Naive thymus-derived CD8-positive, alpha-beta T cell (primary cell): Measurements from ENCODE around the gene GPR6. TPM values are rescaled to one million over a fixed set of nuclear protein-coding genes. Genes with fewer than 3 reads are reported as not detected.

Source experiments
- ATAC-seq, 2 donors: fragments of 150-1000 bp; cut with Tn5 transposase in 1 of 2; sonication (Bioruptor Pico), chemical (Tn5 transposase) in 1 of 2; 1 replicate in 1 of 2; 2 replicates in 1 of 2; pipeline ENCODE4 v1.10.0; 2021; ENCODE audit warnings: mild to moderate bottlenecking in 2 of 2, moderate library complexity in 2 of 2
- POLR2A ChIA-PET: fragments of 350-600 bp; sonication (Branson Sonifier 250); formaldehyde crosslinking; loops from one replicate; lab custom pipeline; 2021; ENCODE audit warnings: antibody characterized with exemption; lab: Charles Lee
- DNase-seq, 10 donors: peaks; one replicate each; pipeline versions ENCODE4 v3.0.0 to v3.0.0-alpha.2; 2020 to 2022
- H3K27ac Mint-ChIP-seq, 10 donors: one replicate each; pipeline ENCODE4 v1.8.0; 2020 to 2022; ENCODE audit warnings: mild to moderate bottlenecking in 10 of 10, mixed read lengths in 10 of 10, moderate library complexity in 4 of 10, inconsistent platforms in 1 of 10
- H3K27me3 Mint-ChIP-seq, 5 donors: one replicate each; pipeline ENCODE4 v1.8.0; 2021 to 2022; ENCODE audit warnings: mixed read lengths in 5 of 5
- H3K36me3 Mint-ChIP-seq, 3 donors: one replicate each; pipeline ENCODE4 v1.8.0; 2020 to 2022; ENCODE audit warnings: mixed read lengths in 3 of 3, mild to moderate bottlenecking in 2 of 3, inconsistent platforms in 1 of 3
- H3K4me1 Mint-ChIP-seq, 4 donors: one replicate each; pipeline ENCODE4 v1.8.0; 2021 to 2022; ENCODE audit warnings: mixed read lengths in 4 of 4
- H3K4me3 Mint-ChIP-seq, 10 donors: one replicate each; pipeline ENCODE4 v1.8.0; 2020 to 2022; ENCODE audit warnings: mild to moderate bottlenecking in 10 of 10, mixed read lengths in 10 of 10, moderate library complexity in 6 of 10, inconsistent platforms in 1 of 10
- H3K9me3 Mint-ChIP-seq, 9 donors: one replicate each; pipeline ENCODE4 v1.8.0; 2020 to 2022; ENCODE audit warnings: mixed read lengths in 9 of 9, mild to moderate bottlenecking in 3 of 9, inconsistent platforms in 1 of 9, moderate library complexity in 1 of 9
- polyA plus RNA-seq, 3 donors: library from polyadenylated mRNA; unstranded; fragments of 300-500 nt; fragmentation: Illumina TruSeq; gene quantifications; one replicate each; pipeline ENCODE4 v1.2.3, GENCODE V29; 2021
- total RNA-seq, 8 experiments: library from RNA in 2 of 8; stranded (reverse) in 2 of 8; gene quantifications; one replicate each; pipeline ENCODE4 v1.2.3 and lab custom pipeline; 2021 to 2026

The GPR6 gene
- total and polyA plus RNA-seq, 5 experiments from 2014 or later, result not detected

DNA sequence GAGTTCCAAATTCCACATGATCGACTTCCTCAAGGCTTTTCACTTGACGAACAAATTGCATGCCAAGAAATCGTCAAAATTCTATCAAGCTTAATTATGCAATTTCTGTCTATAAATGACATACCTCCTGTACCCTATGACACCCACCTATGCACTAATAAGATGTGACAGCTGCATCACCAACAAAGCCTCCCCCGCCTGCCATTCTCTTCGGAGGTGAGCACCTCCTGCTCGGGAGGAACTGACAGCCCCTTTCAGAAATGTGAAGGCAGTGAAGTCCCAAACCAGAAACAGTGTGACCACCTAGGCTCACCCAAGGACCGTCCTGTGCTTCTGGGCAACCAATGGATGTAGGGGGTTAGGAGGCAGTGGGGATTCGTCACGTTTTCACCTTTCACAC is 37.1 kb downstream of the GPR6 start:
- DNase-seq, result no peak
- Mint-ChIP-seq H3K27me3 (peaks cover 0 to 5% (median 0%) of the 10 kb centered on the region in 5 donors), H3K27ac (no peak overlapping the region), H3K4me3 (no peak overlapping the region), H3K9me3 (peaks cover 0 to 15% (median 0%) of the 10 kb centered on the region in 9 donors), H3K36me3 (no peaks in the 10 kb centered on the region), H3K4me1 (peaks cover 6 to 18% (median 12%) of the 10 kb centered on the region in 4 donors)
- POLR2A ChIA-PET, result no interaction called here
- ATAC-seq, result no peak

DNA sequence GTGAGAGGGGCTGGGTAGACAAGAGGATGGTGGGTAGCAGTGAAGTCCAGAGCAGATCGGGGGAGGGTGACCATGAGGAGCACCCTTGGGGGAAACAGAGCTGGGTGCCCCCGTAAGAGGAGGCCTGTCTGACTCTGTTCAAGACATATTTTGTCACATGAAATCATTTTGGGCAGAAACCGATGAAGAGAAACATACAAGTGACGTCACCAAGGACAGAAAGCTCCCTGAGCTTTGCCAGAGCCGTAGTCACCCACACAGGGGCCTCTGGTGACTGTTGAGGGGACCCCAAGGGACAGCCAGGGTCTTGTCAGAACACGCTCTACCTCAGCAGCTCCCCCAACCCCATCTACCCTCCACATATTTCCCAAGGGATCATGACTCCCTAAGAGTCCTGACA is 39.2 kb downstream of the GPR6 start:
- Mint-ChIP-seq H3K36me3 (no peaks in the 10 kb centered on the region), H3K4me1 (peaks cover 16 to 35% (median 28%) of the 10 kb centered on the region in 4 donors), H3K27ac (no peak overlapping the region), H3K27me3 (no peaks in the 10 kb centered on the region), H3K9me3 (peaks cover 0 to 3% (median 0%) of the 10 kb centered on the region in 9 donors), H3K4me3 (no peak overlapping the region)
- DNase-seq (no peak), ATAC-seq (no peak)
- POLR2A ChIA-PET, result no interaction called here

DNA sequence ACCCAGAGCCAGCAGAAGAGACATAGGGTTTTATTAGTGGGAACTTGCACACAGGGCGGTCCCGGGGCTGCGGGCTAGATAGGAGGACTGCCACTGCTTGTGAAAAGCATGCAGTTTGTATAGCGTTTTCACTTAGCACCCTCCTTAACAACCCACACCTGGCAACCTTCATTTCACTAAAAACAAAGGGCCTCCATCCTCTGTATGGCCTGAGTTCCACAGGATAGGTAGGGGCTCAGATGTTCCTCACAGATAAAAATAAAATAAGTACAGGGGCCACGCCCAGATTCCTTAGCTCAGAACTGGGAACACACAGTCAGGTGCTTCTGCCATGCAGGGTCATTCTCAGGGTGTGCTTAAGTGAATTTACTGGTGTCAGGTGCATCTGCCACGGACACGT is 39.8 kb downstream of the GPR6 start:
- peak overlapping the region in 1 of 10 donors; percentile 49 for H3K27ac Mint-ChIP-seq
- H3K9me3 Mint-ChIP-seq, result no peaks in the 10 kb centered on the region
- no peak for DNase-seq
- no peak overlapping the region for H3K4me3 Mint-ChIP-seq
- POLR2A ChIA-PET, result no interaction called here
- H3K27me3 Mint-ChIP-seq, result no peaks in the 10 kb centered on the region
- H3K4me1 Mint-ChIP-seq, result peaks cover 16 to 35% (median 27%) of the 10 kb centered on the region in 4 donors
- no peaks in the 10 kb centered on the region for H3K36me3 Mint-ChIP-seq
- ATAC-seq, result no peak

DNA sequence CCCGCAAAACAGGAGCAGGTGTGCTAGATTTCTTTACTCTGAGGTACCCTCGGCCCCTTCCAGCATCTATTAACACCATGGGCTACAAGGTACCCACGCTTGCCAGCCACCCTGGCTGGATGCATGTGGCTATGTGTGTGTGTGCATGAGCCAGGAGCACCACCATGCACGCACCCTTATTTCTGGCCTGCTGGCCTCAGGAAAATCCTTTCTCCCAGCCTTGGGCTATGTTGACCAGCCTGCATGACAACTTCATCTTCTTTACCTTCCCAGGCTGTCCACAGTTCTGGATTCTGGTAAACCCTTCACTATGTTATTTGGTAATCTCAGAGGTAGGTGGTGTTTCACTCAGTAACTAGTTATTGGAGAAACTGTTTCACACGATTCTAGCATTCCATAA is 40.4 kb downstream of the GPR6 start:
- POLR2A ChIA-PET, result no interaction called here
- Mint-ChIP-seq H3K4me1 (peaks cover 14 to 32% (median 26%) of the 10 kb centered on the region in 4 donors), H3K36me3 (no peaks in the 10 kb centered on the region), H3K27me3 (no peaks in the 10 kb centered on the region), H3K9me3 (no peaks in the 10 kb centered on the region), H3K4me3 (no peak overlapping the region), H3K27ac (no peak overlapping the region)
- no peak for ATAC-seq
- DNase-seq, result no peak

DNA sequence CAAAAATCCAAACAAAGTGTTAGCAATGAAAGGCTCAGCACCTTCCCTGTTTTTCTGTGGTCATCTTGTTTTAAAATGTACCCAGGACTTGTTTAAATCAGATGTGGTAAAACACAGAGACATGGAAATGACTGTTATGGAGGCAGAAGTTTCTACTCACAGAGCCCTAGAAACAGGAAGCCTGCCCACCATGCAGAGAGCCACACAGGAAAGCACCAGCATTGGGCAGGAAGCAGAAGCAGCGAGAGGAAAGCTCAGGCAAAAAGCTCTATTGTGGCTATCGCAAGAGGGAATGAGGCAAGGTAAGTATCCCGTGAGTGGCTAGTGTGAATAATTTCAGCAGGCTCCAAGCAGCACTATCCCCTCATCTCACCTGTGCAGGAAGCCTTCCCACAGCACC is 42.8 kb downstream of the GPR6 start:
- Mint-ChIP-seq H3K4me3 (peak overlapping the region; percentile 1 to 67 (median 47)), H3K4me1 (peaks cover 12 to 27% (median 21%) of the 10 kb centered on the region in 4 donors), H3K27me3 (no peaks in the 10 kb centered on the region), H3K9me3 (peaks cover 0 to 3% (median 0%) of the 10 kb centered on the region in 9 donors), H3K27ac (peak overlapping the region; percentile 19 to 91 (median 72)), H3K36me3 (peaks cover 0 to 3% (median 3%) of the 10 kb centered on the region in 3 donors)
- ATAC-seq, result peak; percentile 75 to 82
- peak in 3 of 10 donors; percentile 21 to 35 (median 29) for DNase-seq
- POLR2A ChIA-PET, result no interaction called here

DNA sequence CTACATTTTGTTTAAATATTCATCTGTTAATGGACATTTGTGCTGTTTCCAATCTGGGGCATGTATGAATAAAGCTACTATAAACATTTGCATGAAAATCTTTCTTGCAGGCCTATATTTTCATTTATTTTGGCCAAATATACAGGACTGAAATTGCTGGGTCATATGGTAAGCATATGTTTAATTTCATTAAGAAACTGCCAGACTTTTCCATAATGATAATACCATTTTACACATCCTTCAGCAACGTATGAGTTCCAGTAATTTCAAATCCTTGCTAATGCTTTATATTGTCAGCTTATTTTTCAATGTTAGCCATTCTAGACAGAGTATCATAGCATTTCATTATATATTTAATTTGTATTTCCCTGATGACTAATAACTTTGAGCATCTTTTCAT is 51.0 kb downstream of the GPR6 start:
- DNase-seq, result no peak
- Mint-ChIP-seq H3K36me3 (peaks cover 0 to 6% (median 3%) of the 10 kb centered on the region in 3 donors), H3K9me3 (peaks cover 0 to 3% (median 0%) of the 10 kb centered on the region in 9 donors), H3K4me1 (no peaks in the 10 kb centered on the region), H3K27me3 (no peaks in the 10 kb centered on the region), H3K27ac (no peak overlapping the region), H3K4me3 (no peak overlapping the region)
- no peak for ATAC-seq
- POLR2A ChIA-PET, result no interaction called here

Other genes starting within 250 kb of the GPR6 start
- gene WASF1, start 201.4 kb downstream of the GPR6 start, total RNA-seq, result 1 to 10 TPM; 2.7 to 3.2 TPM
- 1 to 10 TPM in 2 of 3 donors, under 1 TPM in 1; 0.22 to 1.5 (median 1.1) TPM for gene WASF1, start 201.4 kb downstream of the GPR6 start, polyA plus RNA-seq
- 10 to 100 TPM; 38.5 to 39.6 TPM for gene CDC40, start 202.1 kb downstream of the GPR6 start, total RNA-seq
- 10 to 100 TPM; 21.0 to 25.6 (median 22.5) TPM for gene CDC40, start 202.1 kb downstream of the GPR6 start, polyA plus RNA-seq